ENCODE results near the gene CLDND2. TPM values are rescaled to one million over a fixed set of nuclear protein-coding genes. Genes with fewer than 3 reads are reported as not detected.

The CLDND2 gene
- total and polyA plus RNA-seq, 2 experiments from 2014 or later: 1.2 to 7.2 TPM

DNA sequence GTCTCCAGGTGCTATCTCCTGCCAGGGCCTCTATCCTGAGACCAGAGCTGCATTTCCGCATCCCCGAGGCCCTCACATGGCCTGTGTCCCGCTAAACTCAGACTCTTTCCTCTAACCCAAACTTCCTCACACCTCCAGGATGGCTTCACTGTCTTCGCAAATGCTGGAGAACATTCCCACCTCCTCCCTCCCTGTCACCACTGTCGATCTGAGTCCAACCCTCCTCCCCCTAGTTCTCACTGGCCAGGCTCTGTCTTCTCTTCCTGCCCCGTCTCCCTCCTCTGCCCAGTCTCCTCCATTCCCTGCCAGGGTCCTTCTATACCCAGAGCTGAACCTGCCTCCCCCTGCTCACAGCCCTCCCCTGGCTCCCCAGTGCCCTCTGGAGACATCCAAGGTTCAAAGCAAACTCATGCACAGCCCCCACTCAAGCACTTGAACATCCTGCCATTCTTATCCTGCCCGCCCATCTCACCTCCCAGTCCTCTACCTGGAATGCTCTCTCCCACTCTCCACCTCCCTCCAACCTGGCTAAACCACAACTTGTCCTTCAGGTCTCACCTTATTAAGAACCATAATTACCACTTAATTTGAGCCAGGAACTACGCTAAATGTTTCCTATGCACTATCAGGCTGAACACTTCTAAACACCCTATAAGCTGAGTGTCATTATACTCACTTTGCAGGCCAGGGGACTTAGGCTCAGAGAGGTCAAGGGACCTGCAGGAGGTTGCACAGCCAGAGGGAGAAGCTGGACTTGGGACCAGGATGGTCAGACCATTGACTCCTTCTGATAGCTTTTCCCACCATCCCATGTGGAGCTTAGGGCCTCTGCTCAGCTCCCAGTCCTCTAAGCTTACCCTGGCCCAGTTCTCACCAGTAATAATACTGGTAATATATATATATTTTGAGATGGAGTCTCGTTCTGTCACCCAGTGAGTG, 25.9 kb downstream of the CLDND2 start:
- Histone ChIP-seq H3K27me3 (no peaks in the 10 kb centered on the region), H3K4me3 (no peak overlapping the region), H3K9me2 (replicated peaks; ENCODE audit: insufficient read depth) (no peaks in the 10 kb centered on the region), H3K9me3 (ENCODE audit: low read depth) (no peaks in the 10 kb centered on the region), H3K4me2 (no peak overlapping the region), H3K36me3 (replicated peaks; ENCODE audit: insufficient read depth, low read depth) (no peaks in the 10 kb centered on the region), H2AFZ (no peak overlapping the region), H3K4me1 (ENCODE audit: insufficient read depth) (peaks cover 3% of the 10 kb centered on the region), H3K79me2 (no peaks in the 10 kb centered on the region), H3K27ac (no peak overlapping the region), H4K20me1 (ENCODE audit: insufficient read depth, poor library complexity, severe bottlenecking) (no peaks in the 10 kb centered on the region)
- TF ChIP-seq EZH2phosphoT487 (IDR thresholded peaks at IDR 0.05; ENCODE audit: low read depth, severe bottlenecking, unreplicated experiment) (no peak), EZH2 (IDR thresholded peaks at IDR 0.05; ENCODE audit: borderline replicate concordance) (no peak)
- TF ChIP-seq, protein P1, sequence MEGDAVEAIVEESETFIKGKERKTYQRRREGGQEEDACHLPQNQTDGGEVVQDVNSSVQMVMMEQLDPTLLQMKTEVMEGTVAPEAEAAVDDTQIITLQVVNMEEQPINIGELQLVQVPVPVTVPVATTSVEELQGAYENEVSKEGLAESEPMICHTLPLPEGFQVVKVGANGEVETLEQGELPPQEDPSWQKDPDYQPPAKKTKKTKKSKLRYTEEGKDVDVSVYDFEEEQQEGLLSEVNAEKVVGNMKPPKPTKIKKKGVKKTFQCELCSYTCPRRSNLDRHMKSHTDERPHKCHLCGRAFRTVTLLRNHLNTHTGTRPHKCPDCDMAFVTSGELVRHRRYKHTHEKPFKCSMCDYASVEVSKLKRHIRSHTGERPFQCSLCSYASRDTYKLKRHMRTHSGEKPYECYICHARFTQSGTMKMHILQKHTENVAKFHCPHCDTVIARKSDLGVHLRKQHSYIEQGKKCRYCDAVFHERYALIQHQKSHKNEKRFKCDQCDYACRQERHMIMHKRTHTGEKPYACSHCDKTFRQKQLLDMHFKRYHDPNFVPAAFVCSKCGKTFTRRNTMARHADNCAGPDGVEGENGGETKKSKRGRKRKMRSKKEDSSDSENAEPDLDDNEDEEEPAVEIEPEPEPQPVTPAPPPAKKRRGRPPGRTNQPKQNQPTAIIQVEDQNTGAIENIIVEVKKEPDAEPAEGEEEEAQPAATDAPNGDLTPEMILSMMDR (IDR thresholded peaks at IDR 0.05; ENCODE audit: poor library complexity): no peak
- no peak for DNase-seq (ENCODE audit: low spot score)
- WGBS (ENCODE audit: low lambda C conversion rate, missing lambda C conversion rate): 65% methylated on average over 8 of the region's 9 CpGs

DNA sequence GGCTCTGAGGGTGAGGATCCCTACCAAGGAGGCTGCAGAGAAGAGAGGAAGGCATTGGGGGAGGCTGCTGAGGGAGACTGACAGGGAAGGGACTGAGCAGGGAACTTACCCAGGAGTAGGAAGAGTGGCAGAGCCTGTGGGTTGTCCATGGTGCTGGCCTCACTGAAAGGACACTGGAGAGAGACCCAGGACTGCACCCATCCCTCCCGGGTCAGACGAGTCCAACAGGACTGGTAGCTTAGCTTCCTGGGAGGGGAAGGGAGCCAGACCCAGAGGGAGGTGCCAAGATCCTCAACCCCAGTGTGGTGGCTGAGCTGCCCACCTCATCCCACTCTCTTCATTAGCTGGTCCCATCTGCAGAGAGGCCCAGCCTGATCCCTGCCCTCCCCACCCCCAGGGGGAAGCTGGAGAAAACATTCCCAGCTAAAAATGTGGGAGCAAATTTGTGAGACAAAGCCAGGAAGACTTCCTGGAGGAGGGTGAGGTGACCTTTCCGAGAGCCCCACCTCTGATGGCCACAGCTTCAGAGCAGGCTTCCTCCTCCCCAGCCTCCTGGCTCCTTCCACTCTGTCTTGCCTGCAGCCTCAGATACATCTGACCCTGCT, 26.7 kb downstream of the CLDND2 start, which contains the start of gene VSIG10L:
Gene VSIG10L (minus strand): TSS at position 164 of the 605 bp plus-strand sequence. CDS start 15 bp downstream, at position 149.
- TF ChIP-seq, protein P1 (IDR thresholded peaks at IDR 0.05; ENCODE audit: poor library complexity): no peak
- TF ChIP-seq EZH2phosphoT487 (IDR thresholded peaks at IDR 0.05; ENCODE audit: low read depth, severe bottlenecking, unreplicated experiment): no peak
- no peak for TF ChIP-seq EZH2 (IDR thresholded peaks at IDR 0.05; ENCODE audit: borderline replicate concordance)
- Histone ChIP-seq H4K20me1 (ENCODE audit: insufficient read depth, poor library complexity, severe bottlenecking) (no peaks in the 10 kb centered on the region), H3K4me2 (no peak within 1 kb of the TSS), H3K27me3 (no peaks in the 10 kb centered on the region), H3K9me2 (replicated peaks; ENCODE audit: insufficient read depth) (no peaks in the 10 kb centered on the region), H3K4me1 (ENCODE audit: insufficient read depth) (peaks cover 3% of the 10 kb centered on the region), H2AFZ (no peak within 1 kb of the TSS), H3K9me3 (ENCODE audit: low read depth) (no peaks in the 10 kb centered on the region), H3K36me3 (replicated peaks; ENCODE audit: insufficient read depth, low read depth) (no peaks in the 10 kb centered on the region), H3K4me3 (no peak within 1 kb of the TSS), H3K79me2 (no peaks in the 10 kb centered on the region), H3K27ac (peak within 1 kb of the TSS; percentile 27)
- no peak for DNase-seq (ENCODE audit: low spot score)
- 58% methylated on average over 3 of the region's 3 CpGs for WGBS (ENCODE audit: low lambda C conversion rate, missing lambda C conversion rate)

DNA sequence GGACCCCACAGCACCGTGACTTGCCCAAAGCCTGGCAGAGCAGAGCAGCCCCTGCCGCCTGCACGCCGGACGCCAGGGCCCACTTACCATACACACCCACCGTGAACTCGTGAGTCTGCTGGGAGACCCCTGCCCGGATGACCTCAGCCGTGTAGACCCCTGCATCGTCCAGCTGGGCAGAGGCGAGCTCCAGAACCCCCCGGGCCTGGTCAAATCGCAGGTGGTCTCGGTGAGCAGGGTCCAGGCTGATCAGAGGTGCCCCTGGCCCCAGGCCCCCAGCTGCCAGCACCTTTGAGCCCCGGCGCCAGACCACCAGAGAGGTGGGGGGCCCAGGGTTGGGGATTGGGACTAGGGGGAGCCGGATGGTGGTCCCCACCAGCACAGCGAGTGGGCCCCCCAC, 27.7 kb downstream of the CLDND2 start:
- DNase-seq (ENCODE audit: low spot score): no peak
- Histone ChIP-seq H3K4me2 (peak overlapping the region; percentile 99), H3K4me1 (ENCODE audit: insufficient read depth) (peaks cover 3% of the 10 kb centered on the region)

More for the DNA sequence above, 27.7 kb downstream of the CLDND2 start:
- no peak overlapping the region for H3K4me3 ChIP-seq
- no peaks in the 10 kb centered on the region for H3K36me3 ChIP-seq (replicated peaks; ENCODE audit: insufficient read depth, low read depth)
- 96% methylated on average over 18 of the region's 18 CpGs for WGBS (ENCODE audit: low lambda C conversion rate, missing lambda C conversion rate)
- H4K20me1 ChIP-seq (ENCODE audit: insufficient read depth, poor library complexity, severe bottlenecking): no peaks in the 10 kb centered on the region
- no peaks in the 10 kb centered on the region for H3K79me2 ChIP-seq
- no peaks in the 10 kb centered on the region for H3K9me2 ChIP-seq (replicated peaks; ENCODE audit: insufficient read depth)
- no peak overlapping the region for H3K27ac ChIP-seq
- no peak overlapping the region for H2AFZ ChIP-seq
- TF ChIP-seq EZH2phosphoT487 (IDR thresholded peaks at IDR 0.05; ENCODE audit: low read depth, severe bottlenecking, unreplicated experiment) (no peak), EZH2 (IDR thresholded peaks at IDR 0.05; ENCODE audit: borderline replicate concordance) (no peak)
- TF ChIP-seq, protein P1 (IDR thresholded peaks at IDR 0.05; ENCODE audit: poor library complexity): no peak
- H3K9me3 ChIP-seq (ENCODE audit: low read depth): no peaks in the 10 kb centered on the region
- H3K27me3 ChIP-seq: no peaks in the 10 kb centered on the region

All from hepatocyte (in vitro differentiated cells).